Measurements from ENCODE around the gene TTLL13.
A peak's percentile ranks its signal among the peaks of the same experiment; 100 is the strongest.

TTLL13 gene

GRCh38 chr15:90217671-90218394 is 31.5 kb upstream of the TTLL13 start:
- no peak for DNase-seq (ENCODE audit: low read depth in 2 of 2)

DNA sequence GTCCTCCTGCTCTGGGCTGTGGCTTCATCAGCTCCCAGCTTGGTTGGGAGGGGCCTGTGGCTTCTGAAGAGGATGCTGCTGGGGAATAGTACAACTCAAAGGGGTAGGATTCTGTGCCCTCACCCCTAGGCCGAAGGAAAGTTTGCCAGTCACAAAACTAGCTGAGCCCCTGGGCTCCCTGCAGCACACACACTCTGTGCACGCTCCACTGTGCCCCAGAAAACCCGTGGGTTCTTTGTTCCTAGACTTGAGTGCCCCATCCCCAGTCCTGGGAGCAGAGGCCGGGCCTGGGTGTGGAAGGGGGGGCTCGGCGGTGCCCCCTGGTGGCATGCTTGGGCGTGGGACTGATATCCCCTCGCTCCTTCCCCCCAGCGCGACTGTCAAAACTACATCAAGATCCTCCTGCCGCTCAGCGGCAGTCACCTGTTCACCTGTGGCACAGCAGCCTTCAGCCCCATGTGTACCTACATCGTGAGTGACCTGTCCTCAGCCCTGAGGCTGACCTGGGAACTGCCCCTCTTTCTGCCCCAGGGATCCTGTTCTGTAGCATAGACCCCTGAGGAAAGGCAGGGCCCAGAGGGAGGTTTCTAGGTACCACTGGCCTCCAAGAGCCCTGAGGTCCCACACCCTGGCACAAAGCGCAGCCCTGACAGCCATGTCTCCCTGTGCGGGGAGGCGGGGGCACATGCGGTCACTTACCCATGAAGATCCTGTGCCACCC is 29.8 kb upstream of the TTLL13 start:
- no peak for DNase-seq (ENCODE audit: low read depth in 2 of 2)

DNA sequence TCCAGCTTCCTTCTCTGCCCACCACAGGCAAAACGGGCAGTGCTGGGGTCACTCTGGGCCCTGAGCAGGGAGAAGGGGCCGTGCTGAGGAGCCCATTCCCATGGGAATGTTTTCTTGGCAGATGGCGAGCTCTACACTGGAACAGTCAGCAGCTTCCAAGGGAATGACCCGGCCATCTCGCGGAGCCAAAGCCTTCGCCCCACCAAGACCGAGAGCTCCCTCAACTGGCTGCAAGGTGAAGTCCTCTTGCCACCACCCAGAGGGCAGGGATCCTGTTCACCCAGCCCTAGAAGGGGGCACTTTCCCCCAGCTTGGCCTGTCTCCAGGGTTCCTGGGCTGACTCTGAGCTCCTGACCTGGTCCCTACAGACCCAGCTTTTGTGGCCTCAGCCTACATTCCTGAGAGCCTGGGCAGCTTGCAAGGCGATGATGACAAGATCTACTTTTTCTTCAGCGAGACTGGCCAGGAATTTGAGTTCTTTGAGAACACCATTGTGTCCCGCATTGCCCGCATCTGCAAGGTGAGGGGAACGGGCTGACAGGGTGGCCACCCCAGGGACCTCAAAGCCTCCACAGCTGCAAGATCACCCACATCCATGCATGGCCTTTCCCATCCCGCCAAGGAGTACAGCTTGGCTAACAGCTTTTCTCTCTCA is 28.0 kb upstream of the TTLL13 start:
- no peak for DNase-seq (ENCODE audit: low read depth in 2 of 2)

DNA sequence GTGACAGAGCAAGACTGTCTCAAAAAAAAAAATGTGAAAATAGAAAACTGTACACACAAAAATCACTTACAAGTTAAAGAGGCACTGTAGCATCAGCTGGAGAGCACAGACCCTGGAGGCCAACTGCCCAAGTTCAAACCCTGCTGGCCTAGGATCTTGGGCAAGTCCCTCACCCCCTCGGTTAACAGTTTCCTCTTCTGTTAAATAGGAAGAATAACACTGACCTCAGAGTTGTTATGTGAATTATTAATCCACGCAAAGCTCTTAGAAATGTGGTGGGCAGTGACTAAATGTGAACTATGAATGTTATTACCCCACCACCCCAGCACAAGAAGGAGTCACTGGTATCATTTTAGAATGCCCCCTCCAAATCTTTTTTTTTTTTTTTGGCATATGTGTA is 26.8 kb upstream of the TTLL13 start:
- no peak for DNase-seq (ENCODE audit: low read depth in 2 of 2)

GRCh38 chr15:90223441-90224165 is 25.8 kb upstream of the TTLL13 start:
- no peak for DNase-seq (ENCODE audit: low read depth in 2 of 2)

- DNase-seq (ENCODE audit: low read depth in 2 of 2): no peak
These were observed 24.3 kb upstream of the TTLL13 start for GRCh38 chr15:90225047-90225446.

DNA sequence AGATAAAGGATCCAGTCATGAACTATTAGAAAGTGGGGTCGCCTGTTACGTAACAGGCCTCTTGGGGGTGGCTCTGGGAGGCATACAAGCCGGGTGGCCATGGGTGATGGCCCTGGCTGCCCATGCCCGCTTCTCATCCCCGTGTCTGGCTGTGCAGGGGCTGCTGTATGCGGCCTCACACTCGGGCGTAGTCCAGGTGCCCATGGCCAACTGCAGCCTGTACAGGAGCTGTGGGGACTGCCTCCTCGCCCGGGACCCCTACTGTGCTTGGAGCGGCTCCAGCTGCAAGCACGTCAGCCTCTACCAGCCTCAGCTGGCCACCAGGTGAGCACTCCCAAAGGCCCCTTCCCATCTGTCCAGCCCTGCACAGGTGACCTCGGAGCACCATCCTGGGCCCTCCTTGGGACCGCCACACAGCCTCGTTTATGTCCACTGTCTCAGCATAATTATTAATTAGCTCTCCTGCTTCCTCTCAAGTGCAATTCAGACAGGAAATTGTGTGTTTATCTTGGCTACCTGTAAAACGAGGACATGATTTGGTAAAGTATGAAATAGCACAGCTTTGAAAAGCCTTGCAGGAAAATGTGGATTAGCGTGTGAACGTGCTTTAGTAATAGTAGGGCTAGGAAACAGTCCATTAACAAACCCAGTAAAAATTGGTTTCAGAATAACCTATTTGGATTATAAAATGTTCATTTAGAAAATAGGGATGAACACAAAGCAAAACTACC is 23.7 kb upstream of the TTLL13 start:
- no peak for DNase-seq (ENCODE audit: low read depth in 2 of 2)

DNA sequence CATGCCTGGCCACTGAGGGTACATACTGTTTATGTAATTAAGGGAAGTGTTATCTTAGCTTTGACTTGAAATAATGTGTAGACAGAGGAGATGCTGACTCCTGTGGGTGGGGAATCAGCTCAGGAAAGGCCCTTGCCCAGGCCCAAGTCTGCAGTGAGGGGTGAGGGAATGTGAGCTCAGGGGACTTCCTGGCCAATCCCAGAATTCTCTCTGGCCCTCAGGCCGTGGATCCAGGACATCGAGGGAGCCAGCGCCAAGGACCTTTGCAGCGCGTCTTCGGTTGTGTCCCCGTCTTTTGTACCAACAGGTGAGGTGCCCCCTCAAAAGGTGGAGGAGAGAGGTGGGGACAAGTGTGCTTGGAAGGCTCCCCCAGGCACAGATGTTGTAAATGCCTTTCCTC is 22.0 kb upstream of the TTLL13 start:
- DNase-seq (ENCODE audit: low read depth in 2 of 2): no peak

DNA sequence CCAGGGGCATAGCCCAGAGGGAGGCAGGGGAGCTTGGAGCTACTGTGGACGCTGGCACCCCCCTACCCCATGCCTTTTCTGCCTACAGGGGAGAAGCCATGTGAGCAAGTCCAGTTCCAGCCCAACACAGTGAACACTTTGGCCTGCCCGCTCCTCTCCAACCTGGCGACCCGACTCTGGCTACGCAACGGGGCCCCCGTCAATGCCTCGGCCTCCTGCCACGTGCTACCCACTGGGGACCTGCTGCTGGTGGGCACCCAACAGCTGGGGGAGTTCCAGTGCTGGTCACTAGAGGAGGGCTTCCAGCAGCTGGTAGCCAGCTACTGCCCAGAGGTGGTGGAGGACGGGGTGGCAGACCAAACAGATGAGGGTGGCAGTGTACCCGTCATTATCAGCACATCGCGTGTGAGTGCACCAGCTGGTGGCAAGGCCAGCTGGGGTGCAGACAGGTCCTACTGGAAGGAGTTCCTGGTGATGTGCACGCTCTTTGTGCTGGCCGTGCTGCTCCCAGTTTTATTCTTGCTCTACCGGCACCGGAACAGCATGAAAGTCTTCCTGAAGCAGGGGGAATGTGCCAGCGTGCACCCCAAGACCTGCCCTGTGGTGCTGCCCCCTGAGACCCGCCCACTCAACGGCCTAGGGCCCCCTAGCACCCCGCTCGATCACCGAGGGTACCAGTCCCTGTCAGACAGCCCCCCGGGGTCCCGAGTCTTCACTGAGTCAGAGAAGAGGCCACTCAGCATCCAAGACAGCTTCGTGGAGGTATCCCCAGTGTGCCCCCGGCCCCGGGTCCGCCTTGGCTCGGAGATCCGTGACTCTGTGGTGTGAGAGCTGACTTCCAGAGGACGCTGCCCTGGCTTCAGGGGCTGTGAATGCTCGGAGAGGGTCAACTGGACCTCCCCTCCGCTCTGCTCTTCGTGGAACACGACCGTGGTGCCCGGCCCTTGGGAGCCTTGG is 21.3 kb upstream of the TTLL13 start:
- DNase-seq (ENCODE audit: low read depth in 2 of 2): no peak

GRCh38 chr15:90228960-90229359 is 20.4 kb upstream of the TTLL13 start:
- no peak for DNase-seq (ENCODE audit: low read depth in 2 of 2)

GRCh38 chr15:90230071-90230494 is 19.3 kb upstream of the TTLL13 start:
- DNase-seq (ENCODE audit: low read depth in 2 of 2): no peak

DNA sequence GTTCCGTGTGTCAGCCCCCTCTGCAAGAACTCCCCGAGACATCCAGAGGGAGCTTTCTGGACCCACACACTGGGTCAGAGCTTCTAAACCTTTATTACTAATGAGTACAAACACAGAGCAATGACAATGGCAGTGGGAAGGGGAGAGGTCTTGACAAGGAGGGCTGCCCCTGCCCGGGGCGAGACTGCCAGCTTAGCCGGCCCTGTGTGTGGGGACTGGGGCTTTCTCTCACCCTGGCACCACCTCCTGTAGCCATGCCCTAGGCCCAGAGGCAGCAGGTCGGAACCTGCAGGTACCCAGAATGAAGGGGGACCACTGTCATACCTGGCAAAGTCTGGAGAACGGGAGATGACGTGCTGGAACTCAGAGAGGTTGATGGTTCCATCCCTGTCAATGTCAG is 18.7 kb upstream of the TTLL13 start:
- DNase-seq (ENCODE audit: low read depth in 2 of 2): no peak

- DNase-seq (ENCODE audit: low read depth in 2 of 2): peak; percentile 47 to 62
These were observed 18.0 kb upstream of the TTLL13 start for GRCh38 chr15:90231028-90232017.

DNA sequence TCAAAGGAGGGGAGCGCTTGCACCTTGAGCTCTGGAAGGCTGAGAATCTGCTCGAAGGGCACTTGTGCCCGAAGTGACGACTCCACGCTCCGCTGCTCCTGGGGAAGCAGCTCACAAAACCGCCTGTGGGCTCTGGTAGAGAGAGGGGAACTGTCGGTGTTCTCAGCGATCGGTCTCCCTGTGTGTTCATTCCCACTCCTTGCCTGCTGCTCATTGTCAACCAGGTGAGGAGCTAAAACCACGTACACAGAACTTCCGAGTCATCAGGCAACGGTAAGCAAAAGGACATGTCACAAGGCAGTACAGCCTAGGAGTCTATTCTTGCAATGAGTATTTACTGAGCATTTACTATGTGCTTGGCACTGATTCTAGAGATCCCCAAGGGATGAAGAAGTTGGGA is 17.2 kb upstream of the TTLL13 start:
- no peak for DNase-seq (ENCODE audit: low read depth in 2 of 2)

- DNase-seq (ENCODE audit: low read depth in 2 of 2): no peak
These were observed 16.4 kb upstream of the TTLL13 start for GRCh38 chr15:90232941-90233386.

- peak; percentile 94 to 95 for DNase-seq (ENCODE audit: low read depth in 2 of 2)
These were observed 15.8 kb upstream of the TTLL13 start, which contains the start of gene CIB1 for GRCh38 chr15:90233387-90234095. CIB1 (minus strand) TSS chr15:90233941; CDS start chr15:90233885, 56 bp downstream.

GRCh38 chr15:90234096-90234988 is 15.0 kb upstream of the TTLL13 start, which contains the start of gene GDPGP1:
GDPGP1 (plus strand) TSS chr15:90234209; CDS start chr15:90240909, 6,700 bp downstream.
- no peak for DNase-seq (ENCODE audit: low read depth in 2 of 2)

Measured in activated CD8-positive, alpha-beta memory T cell treated with anti-CD3 and anti-CD28 coated beads for 4 hours (primary cell).